HG02852 (cell line): ENCODE data around the gene SPAG7.

Experiments used
- ATAC-seq: cut with Tn5 transposase; IDR thresholded peaks from one replicate; pipeline ENCODE4 v1.9.1; 2021; ENCODE audit warnings: mild to moderate bottlenecking, moderate library complexity; ENCODE audit not compliant: unreplicated experiment

SPAG7 gene

GRCh38 chr17:4950746-4951204 lies 16.8 kb downstream of the SPAG7 start, which contains the start of gene ENO3:
TSS of gene ENO3 (plus strand) at chr17:4951119. CDS start at chr17:4951830, 711 bp downstream.
- no peak for ATAC-seq

DNA sequence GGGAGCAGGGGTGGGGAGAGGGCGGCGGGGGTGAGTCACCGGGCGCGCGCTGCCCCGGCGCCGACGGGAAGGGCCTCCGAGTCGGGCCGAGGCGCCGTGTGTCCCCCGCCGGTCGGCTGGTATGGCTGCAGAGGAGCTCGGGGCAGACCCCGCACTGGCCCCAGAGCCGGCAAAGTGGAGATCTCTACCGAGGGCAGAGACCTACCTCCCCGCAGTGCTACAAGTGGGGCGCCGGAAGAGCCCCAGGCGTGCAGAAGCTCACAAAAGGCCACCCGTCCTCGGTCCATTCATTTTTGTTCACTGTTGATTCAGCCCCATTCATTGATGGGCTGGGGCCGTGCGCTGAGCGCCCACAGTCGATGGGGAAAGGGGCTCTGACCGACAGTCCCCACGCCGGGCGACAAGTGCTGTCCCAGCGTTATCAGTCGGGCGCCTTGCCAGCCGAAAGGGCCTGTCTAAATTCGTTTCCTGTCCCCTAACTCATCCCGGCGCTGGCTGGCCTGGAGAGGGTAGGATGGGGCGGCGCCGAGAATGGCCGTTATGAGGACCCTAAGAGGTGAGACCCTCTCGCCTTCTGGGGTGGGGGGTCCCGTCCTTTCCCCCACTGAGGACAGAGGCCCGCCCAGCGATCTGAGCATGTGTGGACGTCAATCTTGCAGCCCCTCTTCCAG lies 17.4 kb downstream of the SPAG7 start:
- peak; percentile 3 for ATAC-seq

- peak; percentile 30 for ATAC-seq
These were observed 18.1 kb downstream of the SPAG7 start for GRCh38 chr17:4949321-4950074.

GRCh38 chr17:4948931-4949320 lies 18.7 kb downstream of the SPAG7 start:
- ATAC-seq: peak; percentile 33

GRCh38 chr17:4948166-4948930 lies 19.3 kb downstream of the SPAG7 start, which contains the start of gene PFN1:
TSS of gene PFN1 (minus strand) at chr17:4948530. CDS start at chr17:4948394, 136 bp downstream.
- ATAC-seq: peak; percentile 16

GRCh38 chr17:4947411-4948165 lies 20.0 kb downstream of the SPAG7 start:
- no peak for ATAC-seq

DNA sequence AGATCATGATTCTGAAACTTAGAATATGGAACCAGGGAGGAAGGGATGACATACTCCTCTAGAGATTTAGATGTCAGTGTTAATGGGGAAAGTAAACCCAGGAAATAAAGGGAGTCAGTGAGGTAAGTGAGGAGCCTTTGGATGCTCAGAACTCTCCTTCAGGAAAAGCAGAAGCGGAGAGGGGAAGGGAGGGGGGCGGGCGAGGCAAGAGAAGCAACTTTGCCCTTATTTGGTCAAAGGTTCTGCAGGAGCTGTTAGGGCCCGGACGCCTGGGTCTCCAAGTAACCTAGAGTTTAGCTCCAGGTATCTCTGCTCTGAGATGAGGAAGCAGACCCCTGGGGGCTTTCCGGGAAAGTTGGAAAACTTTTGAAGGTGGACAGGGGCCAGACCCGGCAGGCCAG lies 20.6 kb downstream of the SPAG7 start:
- no peak for ATAC-seq

DNA sequence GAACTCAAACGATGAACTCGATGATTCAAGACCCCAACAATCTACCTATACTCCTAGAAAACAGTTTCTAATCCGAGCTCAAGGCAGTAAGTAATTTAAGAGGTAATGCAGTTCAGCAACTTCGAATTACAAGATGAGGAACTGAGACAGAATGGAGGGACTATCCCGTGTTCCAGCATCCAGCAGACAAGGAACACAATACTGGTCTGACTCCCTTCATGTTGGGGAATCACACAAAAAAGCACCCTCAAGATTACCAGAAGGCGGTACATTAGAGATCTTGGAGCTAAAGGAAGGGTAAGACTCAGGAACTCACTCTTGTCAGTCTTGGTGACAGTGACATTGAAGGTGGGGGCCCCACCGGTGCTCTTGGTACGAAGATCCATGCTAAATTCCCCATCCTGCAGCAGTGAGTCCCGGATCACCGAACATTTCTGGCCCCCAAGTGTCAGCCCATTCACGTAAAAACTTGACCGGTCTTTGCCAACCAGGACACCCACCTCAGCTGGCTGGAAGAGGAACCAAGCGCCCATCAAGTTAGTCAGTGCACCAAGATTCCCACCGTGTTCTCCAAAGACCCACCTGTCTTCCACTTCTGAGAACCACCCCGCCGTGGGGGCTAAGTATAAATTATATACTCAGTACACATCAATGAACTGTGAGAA lies 21.2 kb downstream of the SPAG7 start:
- ATAC-seq: no peak

- ATAC-seq: no peak
These were observed 21.7 kb downstream of the SPAG7 start for GRCh38 chr17:4945944-4946280.

DNA sequence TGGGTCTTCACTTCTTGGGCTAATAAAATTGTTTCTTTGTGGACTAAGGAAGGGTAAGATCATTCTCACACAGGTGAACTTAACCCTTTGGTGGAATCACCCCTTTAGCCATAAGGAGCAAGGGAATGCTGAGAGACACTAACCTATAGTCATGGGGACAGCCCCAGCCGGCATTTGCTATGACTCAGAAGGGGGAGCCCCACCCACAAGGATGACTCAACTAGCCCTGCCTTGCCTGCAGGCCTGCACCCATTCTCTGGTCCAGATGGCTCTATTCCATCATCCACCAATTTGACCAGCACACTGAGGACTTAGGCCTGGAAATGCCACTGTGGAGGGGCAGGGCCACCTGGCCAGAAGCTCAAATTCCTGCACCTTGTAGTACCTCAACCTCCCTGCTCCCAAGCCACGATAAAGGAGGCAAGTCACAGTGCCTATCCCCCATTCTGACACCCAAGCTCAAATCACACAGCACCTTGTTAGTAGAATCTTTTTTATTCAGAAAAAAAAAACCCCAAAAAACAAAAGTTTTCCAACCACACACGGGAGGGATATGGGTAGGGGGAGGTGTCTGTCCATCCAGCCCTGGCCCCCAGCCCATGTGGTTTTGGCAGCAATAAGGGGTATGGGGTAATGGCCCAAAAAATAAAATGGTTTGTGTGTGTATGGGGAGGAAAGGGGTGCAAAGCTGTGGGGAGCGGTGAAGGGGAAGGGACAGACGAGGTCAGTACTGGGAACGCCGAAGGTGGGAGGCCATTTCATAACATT lies 22.3 kb downstream of the SPAG7 start:
- ATAC-seq: peak; percentile 25

DNA sequence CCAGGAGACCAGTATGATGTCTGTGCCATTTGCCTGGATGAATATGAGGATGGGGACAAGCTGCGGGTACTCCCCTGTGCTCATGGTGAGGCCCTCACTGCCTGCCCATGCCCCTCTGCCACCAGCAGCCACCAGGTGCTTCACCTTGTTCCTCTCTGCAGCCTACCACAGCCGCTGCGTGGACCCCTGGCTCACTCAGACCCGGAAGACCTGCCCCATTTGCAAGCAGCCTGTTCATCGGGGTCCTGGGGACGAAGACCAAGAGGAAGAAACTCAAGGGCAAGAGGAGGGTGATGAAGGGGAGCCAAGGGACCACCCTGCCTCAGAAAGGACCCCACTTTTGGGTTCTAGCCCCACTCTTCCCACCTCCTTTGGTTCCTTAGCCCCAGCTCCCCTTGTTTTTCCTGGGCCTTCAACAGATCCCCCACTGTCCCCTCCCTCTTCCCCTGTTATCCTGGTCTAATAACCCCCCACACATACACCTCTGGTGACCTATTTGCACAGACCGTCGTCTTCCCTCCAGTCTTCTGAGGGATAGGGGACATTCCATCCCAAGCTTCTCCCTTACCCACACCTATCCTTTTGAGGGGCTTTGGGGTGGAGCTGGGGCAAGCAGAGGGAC lies 23.0 kb downstream of the SPAG7 start:
- ATAC-seq: no peak

GRCh38 chr17:4944163-4944553 lies 23.5 kb downstream of the SPAG7 start:
- no peak for ATAC-seq

DNA sequence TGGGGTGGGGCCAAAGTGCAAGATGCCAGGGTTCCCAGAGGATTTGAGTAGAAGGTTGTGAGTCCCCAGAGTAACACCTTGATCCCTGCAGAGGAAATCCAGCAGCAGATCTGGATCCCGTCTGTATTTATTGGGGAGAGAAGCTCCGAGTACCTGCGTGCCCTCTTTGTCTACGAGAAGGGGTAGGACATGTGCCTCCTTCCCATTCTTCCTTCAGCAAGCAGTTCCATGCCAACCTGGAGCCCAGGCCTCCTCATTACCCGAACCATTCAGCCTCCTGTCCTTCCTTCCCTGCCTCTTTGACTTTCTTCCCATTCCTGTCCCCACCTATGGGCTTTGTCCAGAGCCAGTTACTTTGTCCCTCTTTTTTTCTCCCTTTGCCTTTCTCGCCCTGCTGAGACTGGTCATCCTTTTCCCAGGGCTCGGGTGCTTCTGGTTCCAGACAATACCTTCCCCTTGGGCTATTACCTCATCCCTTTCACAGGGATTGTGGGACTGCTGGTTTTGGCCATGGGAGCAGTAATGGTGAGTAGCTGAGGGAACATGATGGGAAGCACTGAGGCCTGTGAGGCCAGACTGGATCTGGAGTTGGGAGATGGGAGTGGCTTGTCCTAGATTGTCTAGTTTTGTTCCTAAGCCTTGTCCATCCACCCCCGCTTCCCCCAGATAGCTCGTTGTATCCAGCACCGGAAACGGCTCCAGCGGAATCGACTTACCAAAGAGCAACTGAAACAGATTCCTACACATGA lies 24.7 kb downstream of the SPAG7 start:
- no peak for ATAC-seq

GRCh38 chr17:4941319-4941610 lies 26.4 kb downstream of the SPAG7 start:
- no peak for ATAC-seq

GRCh38 chr17:4940555-4941318 lies 26.9 kb downstream of the SPAG7 start:
- no peak for ATAC-seq

DNA sequence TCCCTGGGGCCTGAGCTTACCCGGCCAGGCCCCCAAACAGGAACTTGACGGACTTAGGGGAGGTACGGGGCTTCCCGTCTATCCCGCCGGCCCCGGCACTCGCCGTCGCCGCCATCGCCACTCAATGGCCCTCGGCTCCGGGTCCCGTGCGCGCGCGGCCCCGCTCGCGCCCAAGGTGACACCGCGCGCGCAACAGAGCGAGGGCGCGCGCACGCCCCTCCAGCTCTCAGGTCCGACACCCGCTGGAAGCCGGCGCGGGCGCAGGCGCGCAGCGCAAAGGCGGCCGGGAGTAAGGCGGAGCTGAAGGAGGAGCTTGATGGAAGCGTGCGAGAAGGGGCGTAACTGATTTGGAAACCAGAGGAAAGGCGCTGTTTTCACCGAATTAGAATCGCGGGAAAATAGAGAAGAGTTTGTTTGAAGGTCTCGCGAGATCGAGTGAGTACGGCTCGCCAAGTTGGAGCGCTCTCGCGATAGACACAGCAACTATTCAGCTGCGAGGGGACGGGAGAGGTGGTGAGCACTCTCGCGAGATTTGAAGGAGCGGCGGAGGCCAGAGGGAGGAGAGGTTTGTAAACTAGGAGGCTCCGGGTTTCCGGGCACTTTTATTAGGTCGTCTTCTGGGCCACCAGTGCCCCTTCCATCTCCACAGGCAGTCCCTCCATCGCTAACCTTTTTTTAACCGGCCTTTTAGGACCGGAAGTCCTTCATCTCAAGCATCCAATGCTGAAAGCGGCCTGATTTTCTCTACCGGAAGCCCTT lies 27.6 kb downstream of the SPAG7 start, which contains the start of the genes RNF167 and SLC25A11:
Gene RNF167, plus strand, starts transcription at position 473 of the 759 bp plus-strand sequence. CDS start 642 bp downstream, outside the sequence.
Gene SLC25A11, minus strand, starts transcription at position 251 of the 759 bp plus-strand sequence. Its CDS starts 136 bp downstream, at position 115.
- ATAC-seq: peak; percentile 65

DNA sequence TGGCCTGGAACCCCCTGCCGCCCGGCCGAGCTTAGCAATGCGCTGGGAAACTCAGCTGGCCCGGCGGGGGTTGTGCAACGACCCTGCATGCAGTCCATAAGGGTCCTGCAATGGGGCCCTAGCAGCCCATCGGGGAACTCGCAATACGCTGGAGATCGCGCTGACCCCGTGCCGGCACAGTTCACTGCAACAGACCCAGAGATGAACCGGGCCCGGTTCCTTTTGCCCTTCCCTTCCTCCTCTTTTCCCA lies 28.1 kb downstream of the SPAG7 start:
- peak; percentile 21 for ATAC-seq
